Stimulated activated CD4-positive, alpha-beta T cell treated with anti-CD3 and anti-CD28 coated beads, Interleukin-4, amount 100 ng/mL, for 1 hour (primary cell): ENCODE measurements around the gene HGF.
"Not testable (repeated sequence)": the region's sequence is repeated elsewhere in the genome, so short reads cannot be mapped to it uniquely, and the experiment has no call there.

ENCODE experiments used
- DNase-seq: peaks from one replicate; pipeline ENCODE4 v3.0.0-alpha.2; 2020

The HGF gene

DNA sequence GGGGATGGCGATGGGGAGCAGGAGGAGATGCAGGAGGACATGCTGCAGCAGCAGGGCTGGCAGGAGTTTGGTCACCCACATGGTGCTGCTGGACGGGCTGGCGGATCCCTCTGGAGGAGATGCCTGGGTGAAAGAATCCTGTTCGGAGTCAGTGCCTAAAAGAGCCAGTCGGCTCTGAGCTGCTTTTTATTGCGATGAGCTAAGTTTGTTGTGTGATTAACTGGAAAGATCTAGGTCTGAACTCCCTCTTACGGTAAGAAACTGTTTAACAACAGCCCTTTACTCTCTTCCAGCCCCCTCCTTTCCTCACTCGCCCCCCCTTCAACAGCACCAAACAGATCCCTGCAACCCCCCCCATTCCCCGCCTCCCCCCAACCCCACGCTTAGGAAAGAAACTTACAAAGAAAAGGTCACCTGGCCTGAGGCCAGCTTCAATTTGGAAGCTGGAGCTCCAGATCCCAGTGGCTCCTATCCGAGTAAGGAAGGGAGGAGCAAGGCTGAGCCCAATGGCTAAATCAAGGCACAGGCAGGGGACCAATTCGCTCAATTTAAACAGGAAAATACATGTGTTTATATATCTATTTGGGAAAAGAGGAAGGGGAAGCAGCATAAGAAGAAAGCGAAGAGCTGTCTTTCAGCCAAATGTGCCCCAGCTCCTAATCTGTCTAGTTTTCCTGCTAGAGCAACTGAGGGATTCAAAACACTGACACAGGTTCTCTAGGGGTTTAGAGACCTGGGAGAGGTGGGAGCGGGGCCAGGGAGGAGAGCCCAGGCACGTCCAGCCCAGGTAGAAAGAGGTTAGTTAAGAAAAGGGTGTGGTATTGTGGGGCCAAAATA lies at the start of gene HGF:
Gene HGF, minus strand, starts transcription at position 157 of the 837 bp plus-strand sequence. Its CDS starts 76 bp downstream, at position 81.
- no peak for DNase-seq

DNA sequence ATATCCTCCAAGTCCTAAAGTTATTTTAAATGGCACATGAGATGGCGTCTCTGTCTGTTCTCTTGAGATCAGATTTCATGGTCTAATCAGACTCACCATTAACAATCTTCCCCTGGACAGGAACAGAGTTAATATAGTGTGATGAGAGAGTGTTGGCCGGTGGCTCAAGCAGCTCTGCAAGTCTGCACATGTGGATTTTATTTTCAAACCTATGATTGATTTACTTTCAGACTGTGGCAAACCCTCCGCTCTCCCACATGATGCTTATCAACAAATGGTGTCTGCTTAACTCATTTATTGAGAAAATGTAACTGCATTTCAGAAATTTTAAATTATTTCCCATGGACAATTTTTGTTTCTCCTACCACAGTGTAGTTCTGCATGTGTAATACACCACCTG lies 46.5 kb upstream of the HGF start:
- DNase-seq = no peak

DNA sequence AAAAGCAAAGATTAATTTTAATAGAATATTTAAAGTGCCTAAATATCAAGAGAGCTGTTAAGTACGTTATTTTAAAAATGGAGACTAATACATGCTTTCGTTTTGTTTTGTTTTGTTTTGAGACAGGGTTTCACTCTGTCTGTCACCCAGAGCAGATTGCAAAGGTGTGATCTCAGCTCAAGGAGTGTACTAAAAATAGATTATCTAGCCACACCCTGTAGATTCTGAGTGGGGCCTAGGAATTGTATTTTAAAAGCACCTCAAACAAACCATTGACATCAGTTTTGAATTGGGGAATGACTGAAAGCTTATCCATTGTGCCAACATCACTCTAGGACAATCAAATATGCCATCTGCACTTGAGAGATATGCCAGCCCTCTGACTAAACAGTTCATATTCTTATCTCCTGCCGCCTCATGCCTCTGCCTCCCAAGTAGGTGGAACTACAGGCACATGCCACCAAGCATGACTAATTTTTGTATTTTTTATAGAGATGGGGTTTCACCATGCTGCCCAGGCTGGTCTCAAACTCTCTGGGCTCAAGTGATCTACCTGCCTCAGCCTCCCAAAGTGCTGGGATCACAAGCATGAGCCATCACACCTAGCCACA lies 43.1 kb upstream of the HGF start:
- DNase-seq = not testable (repeated sequence)

DNA sequence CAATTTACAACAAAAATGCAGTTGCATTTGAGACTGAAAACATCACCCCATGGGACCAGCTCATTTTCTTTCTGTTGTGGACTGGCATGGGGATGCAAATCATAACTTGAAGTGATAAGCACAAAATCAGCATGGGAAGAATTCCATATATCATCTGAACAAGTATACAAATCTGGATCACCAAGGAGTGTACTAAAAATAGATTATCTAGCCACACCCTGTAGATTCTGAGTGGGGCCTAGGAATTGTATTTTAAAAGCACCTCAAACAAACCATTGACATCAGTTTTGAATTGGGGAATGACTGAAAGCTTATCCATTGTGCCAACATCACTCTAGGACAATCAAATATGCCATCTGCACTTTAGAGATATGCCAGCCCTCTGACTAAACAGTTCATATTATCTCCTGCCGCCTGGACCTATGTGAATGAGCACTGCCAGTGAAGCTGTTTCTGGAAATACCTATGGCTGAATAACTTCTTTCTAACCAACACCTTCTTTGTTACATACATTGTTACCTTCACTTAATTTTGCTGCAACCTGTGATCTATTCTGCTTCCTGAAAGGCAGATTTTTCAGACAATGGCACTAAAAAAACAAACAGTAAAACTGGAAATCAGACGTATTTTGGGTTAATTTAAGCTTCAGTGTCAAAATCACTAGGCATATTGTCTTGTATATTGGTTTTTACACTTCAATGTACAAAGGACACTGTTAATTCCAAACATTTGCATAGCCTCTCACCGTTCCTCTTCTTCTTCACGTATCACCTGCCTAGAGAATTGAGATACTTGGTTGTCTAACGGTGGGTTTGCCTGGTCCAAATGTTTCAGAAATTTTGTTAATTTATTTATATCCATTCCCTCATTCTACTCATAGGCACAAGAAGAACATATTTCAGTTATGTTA lies 42.4 kb upstream of the HGF start:
- no peak for DNase-seq

DNA sequence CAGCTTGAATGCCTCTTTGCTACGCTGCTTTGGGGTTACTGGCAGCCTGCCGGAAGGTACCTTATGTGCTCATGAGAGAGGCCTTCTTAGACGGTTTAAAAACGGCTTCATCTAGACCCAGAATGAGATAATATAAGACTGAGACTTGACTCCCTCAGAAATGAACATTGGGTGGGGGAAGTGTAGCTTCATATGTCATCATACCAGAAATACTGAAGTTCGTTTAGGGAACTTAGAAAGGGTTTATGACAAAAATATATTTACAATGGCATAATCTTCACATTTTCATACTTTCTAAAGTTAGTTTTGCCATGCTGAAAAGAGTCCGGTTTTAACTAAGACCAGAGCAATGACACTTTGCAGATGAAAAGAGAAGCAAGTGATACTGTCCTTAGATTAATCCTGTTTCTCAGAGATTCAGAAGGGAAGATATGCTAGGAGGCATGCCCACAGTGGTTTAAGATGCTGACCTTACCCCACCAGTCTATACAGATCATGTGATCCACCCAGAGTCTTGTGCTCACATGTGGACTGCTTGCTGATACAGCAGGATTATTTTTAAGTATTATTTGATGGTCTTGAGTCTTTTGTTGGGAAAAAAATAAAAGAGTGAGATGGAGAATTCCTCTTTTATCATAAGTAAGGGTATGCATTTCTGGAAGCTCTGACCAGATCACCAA lies 40.8 kb upstream of the HGF start:
- DNase-seq = no peak

DNA sequence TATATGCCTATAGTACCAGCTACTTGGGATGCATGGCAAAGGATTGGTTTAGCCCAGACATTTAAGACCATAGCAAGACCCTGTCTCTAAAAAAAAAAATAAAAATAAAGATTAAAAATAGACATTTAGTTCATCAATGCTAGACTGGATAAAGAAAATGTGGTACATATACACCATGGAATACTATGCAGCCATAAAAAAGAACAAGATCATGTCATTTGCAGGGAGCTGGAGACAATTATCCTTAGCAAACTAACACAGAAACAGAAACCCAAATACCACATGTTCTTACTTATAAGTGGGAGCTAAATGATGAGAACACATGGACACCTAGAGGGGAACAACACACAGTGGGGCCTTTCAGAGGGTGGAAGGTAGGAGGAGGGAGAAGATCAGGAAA lies 38.5 kb upstream of the HGF start:
- not testable (repeated sequence) for DNase-seq

DNA sequence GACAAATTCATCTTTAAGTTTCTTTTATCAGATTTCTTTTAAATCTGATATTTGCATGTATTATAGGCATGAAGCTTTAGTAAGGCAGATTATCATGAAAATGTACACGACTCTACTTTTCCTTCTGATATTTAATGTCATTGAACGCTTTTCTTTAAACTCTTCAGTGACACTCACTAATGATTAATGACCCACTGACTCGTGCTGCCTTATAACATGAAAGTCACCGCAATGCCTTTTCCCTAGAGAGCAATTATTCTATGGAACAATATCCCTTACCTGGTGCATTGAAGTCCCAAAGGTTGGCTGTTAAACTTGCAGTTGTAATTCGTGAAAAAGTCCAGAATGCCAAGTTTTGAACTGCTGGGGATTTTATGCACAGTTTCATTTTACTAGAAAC lies 33.4 kb upstream of the HGF start:
- DNase-seq = no peak

DNA sequence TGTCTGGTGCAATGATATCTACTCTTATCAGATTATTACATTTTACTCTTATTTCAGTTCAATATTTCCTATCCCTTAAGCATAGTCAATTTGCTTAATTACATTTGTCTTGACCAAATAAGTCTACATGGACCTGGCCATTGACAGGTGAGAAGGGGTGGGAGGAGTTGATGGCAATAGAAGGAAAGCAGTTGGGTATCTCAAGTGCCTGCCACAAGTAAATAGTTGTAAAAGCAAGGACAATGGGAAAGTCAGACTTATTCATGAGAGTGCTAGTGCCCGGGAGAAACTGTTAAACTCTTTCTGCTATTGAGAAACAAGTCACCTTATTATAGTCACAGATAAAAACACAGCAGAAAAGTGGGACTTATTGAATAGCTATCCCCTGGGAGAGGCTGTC lies 32.4 kb upstream of the HGF start:
- DNase-seq = no peak

DNA sequence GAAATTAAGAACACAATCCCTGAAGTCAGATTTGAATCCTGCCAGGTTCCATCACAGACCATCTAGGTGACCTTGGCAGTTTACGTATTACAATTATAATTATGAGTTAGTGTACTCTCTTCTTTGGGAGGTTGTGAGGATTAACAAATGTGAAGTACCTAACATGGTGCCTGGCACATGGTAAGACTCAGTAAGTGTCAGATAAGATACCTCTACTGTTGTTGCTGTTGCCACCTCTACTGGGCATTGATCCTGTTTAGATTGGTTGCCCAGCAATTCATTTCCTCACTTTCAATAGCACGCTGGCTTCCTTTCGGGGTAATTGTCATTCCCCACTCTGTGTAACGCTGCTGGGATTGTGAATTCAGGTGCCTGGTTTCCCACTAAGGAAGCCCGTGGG lies 31.7 kb upstream of the HGF start:
- no peak for DNase-seq

DNA sequence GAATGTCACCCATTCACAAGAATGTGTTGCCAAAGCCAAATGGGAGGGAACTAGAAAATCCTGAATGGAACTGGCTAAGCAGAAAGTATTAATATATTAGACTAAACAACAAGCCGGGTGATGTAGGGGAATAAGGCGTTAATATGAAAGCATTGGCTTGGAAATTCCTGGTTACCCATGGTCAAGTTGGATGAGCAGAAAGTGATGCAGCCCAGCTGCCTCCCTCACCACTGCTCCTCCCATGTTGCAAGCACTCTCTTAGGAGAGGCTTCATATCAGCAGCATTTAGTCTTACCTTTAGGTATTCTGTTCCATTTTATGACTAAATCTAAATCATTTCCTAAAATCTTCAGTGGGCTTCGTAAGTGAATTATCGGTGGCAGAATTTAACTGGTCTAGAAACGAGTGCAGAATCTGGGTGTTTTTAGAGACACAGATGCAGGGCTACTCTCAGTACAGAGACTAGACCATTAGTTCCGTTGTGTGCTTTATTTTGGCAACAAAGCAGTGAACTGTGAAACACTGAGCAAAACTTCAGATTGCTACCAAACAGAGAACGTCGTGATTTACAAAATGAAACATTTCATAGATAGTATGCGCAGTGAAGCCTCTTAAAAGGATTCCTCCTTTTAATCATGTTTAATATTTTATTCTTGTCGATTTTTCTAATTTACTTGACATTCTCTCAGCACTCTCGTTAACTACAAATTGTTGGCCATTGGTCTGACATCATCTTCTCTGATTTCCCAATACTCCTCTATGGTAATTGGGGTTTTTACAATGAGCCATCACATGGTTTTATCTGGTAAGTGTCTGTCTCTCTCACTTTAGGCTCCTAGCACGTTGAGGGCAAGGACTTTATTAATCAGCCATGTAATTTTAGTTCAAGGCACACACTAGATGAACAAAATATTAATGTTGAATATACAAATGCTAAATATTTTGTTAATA lies 22.0 kb upstream of the HGF start:
- DNase-seq = no peak

DNA sequence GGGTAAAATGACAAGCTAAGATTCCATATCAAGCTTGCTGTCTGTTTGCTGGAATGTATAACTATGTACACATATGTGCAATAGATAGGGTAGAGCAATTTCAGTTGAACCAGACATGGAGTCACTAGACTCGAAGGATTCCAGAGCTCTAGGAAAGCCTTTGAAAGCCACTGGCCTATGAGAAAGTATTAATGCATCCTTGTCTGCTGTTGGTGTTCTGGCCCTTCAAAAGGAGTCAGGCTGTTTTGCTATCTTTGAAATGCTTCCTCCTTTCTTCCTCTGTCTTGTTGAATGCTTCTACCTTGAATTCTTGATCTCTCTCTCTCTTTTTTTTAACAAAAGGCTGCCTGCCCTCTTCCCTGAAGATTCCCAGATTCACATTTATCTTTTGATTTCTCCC lies 20.8 kb upstream of the HGF start:
- no peak for DNase-seq

DNA sequence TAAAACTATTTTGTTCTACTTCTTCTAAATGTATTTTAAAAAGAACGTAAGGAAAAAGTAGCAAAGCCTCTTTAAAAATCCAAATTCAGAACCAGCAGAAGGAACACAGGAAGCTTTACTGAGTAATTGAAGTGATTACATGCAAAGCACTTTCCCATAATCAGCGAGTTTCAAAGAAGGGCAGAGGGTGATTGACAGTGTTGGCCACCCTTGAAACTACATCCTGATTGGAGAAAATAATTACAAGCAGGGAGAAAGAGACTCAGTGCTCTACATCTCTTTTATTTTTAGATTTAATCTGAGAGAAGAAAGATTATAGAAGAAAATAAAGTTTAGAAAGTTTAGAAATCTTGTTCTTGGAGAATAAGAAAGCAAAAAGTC lies 20.3 kb upstream of the HGF start:
- DNase-seq = no peak

DNA sequence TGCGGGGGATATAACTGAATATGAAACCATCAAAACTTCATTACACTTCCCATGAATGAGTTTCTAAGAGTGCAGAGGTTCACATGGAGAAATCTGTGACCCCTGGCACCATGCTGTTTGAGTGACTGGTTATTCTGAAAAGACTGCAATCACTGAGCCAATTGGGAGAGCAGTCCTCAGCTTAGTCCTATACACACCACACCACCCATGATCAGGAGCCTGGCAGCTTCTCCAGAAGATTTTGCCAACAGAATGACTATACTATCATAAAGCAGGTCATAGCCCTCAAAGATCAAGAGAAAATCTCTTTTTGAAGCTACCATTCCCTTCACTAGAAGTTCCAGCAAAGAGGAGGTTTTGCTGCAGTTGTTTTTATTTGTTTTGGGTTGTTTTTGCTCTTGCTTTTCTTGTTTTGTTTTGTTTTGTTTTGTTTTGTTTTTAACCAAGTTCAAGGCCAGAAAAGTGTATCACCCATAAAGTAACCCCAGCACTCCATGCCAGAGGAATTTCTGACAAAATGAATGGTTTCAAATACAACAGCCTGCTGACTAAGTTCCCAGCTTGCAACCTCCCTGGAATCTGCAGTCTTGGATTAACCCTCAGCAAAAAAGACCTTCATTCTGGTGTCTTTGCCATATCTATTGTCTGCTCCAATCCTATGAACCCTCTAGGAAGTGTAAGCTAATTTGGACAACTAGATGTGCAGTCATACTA lies 19.7 kb upstream of the HGF start:
- DNase-seq = no peak

DNA sequence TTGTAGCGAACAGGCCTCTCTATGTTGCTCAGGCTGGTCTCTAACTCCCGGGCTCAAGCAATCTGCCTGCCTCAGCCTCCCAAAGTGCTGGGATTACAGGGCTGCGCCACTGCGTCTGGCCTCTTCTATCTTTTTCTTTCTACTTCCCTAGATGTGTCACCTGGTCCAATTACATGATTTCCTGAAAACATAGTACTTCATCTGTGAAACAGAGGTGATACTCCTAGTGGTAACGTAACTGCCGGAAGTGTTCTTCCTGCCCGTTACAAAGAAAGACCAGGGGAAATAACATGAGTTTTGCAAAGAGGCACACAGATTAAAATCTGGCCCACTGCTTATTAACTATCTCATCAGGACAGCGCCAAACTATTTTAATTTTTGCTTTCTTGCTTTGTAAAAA lies 18.4 kb upstream of the HGF start:
- DNase-seq = no peak

DNA sequence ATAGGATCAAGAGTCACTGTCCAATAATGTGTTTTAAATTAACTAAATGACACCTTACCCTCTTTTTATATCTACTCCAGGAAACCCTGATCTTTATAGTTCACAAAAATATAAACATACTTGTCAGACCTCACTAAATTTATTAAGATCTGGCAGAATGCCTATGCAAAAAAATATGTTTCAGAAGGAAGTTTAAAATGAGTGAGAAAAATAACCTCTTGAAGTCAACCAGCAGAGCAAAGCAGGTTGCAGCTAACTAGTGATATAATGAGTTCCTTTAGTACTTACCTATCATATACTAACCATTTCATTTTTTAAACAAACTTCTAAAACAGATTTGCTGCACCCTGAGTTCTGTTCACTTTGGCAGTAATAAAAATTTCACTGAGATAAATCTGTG lies 14.0 kb upstream of the HGF start:
- DNase-seq = no peak

DNA sequence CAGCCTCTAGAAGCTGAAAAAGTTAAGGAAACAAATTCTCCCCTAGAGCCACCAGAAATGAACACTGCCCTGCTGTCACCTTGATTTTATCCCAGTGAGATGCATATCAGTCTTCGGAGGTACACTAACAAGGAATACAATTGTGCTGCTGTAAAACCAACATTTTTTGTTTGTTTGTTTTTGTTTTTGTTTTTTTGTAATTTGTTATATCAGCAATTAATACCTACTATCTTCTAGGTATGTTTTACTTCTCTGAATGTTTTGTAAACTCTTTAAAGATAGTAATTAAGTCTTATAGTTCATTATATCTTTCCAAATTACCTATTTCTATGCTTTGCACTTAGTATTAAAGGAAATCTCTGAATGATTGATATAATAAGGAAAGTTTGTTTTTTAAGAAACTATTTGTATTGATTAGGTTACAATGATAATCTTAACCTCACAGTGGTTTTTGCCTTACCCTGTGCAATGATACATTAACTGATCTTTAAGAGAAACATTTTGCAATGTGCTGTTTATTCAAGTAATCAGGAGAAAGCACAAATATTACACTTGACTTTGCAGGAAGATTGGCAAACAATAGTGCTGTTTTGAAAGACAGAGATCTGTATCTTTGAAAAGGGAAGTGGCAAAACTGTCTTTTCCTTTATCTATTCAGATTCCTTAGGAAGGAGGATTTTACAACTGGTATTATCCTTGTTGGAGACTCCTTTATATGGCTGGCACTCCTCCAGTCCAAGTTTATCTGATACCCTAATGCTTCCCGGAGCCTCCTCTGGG lies 11.3 kb upstream of the HGF start:
- no peak for DNase-seq

DNA sequence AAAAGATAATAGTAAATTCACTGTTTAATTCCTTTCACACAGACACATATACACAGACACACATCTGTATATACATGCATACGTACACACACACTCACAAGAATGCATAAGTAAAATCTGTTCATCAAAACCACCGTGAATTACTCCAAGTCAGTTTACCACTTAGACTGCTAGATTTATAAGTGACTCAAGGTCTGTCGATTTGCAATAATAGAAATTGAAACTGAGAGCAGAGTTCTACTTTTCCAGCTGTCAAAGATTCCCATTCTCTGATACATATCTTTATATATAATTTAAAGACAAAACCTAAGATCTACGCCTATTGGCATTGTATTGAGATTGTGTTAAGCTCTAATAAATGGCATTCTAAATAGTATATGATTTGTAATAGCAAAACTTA lies 9.9 kb upstream of the HGF start:
- no peak for DNase-seq

DNA sequence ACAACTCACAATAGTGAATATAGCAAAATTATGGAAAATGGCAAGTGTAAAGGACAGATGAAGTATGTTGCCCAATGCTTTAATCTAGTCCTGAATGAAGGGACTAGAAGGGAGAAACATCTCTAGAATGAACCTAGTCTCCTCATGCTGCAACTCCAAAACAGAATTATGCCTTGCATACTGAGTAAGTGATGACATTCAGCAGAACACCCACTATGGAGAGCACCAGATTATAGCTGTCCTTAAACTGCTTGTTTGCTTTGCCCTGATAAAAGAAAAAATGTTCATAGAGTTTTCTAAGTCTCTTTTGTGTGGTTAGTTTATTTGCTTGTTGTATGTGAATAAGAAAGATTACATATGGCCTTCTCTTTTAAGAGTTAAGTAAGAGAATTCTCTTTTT lies 7.8 kb upstream of the HGF start:
- no peak for DNase-seq

DNA sequence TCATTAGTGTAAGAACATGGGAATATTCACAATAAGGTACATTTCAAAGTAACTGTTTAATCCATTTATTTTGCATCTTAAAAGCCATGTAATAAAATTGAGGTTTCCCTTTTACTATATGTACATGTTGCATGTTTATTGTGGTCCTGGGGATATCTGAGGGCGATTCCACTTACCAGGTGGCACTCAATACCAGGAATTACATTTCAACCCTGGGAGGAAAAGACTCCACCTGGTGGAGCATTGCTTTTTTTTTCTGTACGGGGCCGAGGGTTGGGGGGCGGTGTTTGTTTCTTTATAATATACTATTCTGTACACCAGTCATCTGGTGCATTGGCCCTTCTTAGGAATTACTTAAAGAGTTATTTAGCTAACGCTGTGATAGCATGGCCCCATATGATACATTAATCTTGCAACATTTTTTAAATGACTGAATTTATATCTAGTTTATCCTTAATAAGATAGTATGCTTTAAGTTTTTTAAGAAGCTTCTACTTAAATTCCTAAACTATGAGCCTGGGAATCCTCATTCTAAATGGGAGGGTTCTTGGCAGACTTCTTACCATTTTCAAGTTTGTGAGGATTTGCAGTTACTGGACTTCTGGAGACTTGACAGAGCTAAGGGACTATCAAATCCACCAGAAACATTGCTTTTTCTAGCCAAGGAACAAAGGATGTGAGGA lies 7.2 kb upstream of the HGF start:
- no peak for DNase-seq

DNA sequence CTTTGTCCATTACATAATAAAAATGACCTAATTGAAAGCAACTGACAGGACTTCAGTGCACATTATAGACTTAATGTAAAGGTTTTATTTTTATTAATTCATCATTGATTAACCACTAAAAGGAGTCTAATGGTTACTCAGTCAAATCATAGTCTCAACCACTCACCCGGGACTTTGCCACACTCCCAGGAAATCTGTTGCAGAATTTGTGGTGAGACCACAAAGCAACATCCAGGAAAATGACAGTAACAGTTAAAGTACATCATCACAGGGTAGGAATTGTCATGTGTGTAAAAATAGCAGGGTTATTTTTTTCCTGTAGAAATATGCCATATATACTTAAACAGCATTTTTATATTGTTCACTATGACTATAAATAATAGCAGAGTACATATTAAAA lies 6.3 kb upstream of the HGF start:
- no peak for DNase-seq
